ENCODE data around the gene C10orf95.
"Not testable (repeated sequence)": the region's sequence is repeated elsewhere in the genome, so short reads cannot be mapped to it uniquely, and the experiment has no call there.

Gene C10orf95

DNA sequence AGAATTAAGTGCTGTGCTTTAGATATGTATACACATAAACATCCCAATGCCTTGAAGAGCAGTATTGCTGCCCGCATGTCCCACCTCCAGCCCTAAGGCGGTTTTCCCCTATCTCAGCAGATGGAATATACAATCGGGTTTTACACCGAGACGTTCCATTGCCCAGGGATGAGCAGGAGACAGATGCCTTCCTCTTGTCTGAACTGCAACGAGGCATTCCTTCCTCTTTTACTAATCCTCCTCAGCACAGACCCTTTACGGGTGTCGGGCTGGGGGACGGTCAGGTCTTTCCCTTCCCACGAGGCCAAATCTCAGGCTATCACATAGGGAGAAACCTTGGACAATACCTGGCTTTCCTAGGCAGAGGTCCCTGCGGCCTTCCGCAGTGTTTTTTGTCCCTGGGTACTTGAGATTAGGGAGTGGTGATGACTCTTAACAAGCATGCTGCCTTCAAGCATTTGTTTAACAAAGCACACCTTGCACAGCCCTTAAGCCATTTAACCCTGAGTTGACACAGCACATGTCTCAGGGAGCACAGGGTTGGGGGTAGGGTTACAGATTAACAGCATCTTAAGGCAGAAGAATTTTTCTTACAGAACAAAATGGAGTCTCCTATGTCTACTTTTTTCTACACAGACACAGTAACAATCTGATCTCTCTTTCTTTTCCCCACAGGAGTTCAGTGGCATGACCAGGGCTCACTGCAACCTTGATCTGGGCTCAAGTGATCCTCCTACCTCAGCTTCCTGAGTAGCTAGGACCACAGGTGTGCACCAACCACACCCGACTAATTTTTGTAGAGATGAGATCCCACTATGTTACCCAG is 3.5 kb upstream of the C10orf95 start:
- not testable (repeated sequence) for H3K27me3 Mint-ChIP-seq, H3K4me3 Mint-ChIP-seq, H3K36me3 Mint-ChIP-seq, H3K9me3 Mint-ChIP-seq, H3K27ac Mint-ChIP-seq
- peaks cover 17% of the 10 kb centered on the region for H3K4me1 Mint-ChIP-seq

DNA sequence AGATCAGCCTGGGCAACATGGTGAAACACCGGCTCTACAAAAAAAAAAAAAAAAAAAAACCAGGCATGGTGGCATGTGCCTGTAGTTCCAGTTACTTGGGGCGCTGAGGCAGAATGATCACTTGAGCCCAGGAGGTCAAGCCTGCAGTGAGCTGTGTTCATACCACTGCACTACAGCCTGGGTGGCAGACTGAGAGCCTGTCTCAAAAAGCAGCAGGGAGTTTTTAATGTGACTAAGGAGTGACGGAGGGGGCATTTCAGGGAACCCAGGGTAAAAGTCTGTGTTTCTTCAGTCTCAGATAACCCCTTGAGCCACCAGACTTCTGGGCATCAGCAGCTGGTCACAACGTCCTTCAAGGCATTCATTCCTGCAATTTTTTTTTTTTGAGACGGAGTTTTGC is 2.2 kb upstream of the C10orf95 start:
- Mint-ChIP-seq H3K9me3 (no peaks in the 10 kb centered on the region), H3K27me3 (no peaks in the 10 kb centered on the region), H3K27ac (peak overlapping the region; percentile 93), H3K4me3 (no peak overlapping the region), H3K36me3 (peaks cover 4% of the 10 kb centered on the region), H3K4me1 (peaks cover 24% of the 10 kb centered on the region)

GRCh38 chr10:102452672-102453340 is 1.5 kb upstream of the C10orf95 start:
- Mint-ChIP-seq H3K36me3 (peaks cover 4% of the 10 kb centered on the region), H3K4me3 (peak overlapping the region; percentile 69), H3K27ac (peak overlapping the region; percentile 93), H3K9me3 (no peaks in the 10 kb centered on the region), H3K4me1 (peaks cover 24% of the 10 kb centered on the region), H3K27me3 (no peaks in the 10 kb centered on the region)

GRCh38 chr10:102450374-102451104 is 804 bp downstream of the C10orf95 start:
- Mint-ChIP-seq H3K4me1 (peaks cover 27% of the 10 kb centered on the region), H3K4me3 (peak overlapping the region; percentile 94), H3K36me3 (peaks cover 4% of the 10 kb centered on the region), H3K9me3 (no peaks in the 10 kb centered on the region), H3K27me3 (no peaks in the 10 kb centered on the region), H3K27ac (peak overlapping the region; percentile 96)

DNA sequence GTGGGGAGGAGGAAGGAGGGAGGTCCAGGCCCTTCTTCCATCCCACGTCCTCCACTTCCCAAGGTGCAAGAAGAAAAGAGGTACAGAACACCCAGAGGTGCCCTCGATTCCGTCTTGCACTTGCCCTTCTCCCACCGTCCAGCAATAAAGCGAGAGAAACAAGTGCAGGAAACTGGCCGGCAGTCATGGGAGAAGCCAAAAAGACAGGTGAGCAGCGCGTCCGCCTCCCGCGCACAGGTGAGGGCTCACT is 1.3 kb downstream of the C10orf95 start:
- peaks cover 27% of the 10 kb centered on the region for H3K4me1 Mint-ChIP-seq
- H3K4me3 Mint-ChIP-seq = peak overlapping the region; percentile 89
- H3K9me3 Mint-ChIP-seq = no peaks in the 10 kb centered on the region
- peak overlapping the region; percentile 96 for H3K27ac Mint-ChIP-seq
- H3K27me3 Mint-ChIP-seq = no peaks in the 10 kb centered on the region
- peaks cover 4% of the 10 kb centered on the region for H3K36me3 Mint-ChIP-seq

DNA sequence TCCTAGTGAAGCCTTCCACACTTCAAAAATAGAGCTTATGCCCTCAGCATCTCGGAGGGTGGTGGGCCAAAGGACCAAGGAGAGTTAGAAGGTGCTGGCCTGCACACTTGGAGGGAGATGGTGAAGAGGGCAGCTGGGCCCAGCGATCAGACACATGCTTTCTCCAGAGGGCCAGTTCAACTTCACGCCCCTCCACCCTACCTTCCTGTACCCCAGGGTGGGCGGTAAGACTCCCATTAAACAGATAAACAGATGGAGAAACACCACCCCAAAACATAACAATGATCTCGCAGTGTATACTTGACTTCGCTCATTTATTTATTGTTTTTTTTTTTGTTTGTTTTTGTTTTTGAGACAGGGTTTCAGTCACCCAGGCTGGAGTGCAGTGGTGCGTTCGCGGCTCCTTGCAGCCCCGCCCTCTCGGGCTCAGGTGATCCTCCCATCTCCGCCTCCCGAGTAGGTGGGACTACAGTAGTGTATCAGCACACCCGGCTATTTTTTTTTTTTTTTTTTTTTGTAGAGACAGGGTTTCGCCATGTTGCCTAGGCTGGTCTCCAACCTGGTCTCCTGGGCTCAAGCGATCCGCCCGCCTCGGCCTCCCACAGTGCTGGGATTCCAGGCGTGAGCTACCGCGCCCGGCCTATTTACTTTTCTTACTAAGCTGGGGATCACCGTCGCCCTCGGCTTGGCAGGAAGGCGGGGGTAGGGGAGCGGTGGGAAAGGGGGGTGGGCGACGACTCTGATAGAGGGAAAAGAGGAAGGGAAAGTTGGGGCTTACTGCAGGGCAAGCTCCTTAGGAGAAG is 1.8 kb downstream of the C10orf95 start:
- peak overlapping the region; percentile 89 for H3K4me3 Mint-ChIP-seq
- no peaks in the 10 kb centered on the region for H3K27me3 Mint-ChIP-seq
- H3K4me1 Mint-ChIP-seq = peaks cover 27% of the 10 kb centered on the region
- H3K36me3 Mint-ChIP-seq = peaks cover 4% of the 10 kb centered on the region
- peak overlapping the region; percentile 96 for H3K27ac Mint-ChIP-seq
- H3K9me3 Mint-ChIP-seq = no peaks in the 10 kb centered on the region

DNA sequence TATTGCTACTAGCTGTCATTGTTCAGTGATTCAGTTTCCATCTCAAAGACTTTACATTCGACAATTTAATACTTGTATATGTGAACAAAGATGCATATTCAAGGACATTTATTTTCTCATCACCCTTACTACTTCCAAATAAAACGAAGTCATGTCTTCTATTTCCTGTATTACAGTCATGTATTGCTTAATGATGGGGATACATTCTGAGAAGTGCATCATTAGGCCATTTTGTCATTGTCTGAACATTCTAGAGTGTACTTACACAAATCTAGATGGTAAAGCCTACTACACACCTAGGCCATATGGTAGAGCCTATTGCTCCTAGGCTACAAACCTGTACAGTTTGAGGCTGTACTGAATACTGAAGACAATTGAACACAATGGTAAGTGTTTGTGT is 6.5 kb downstream of the C10orf95 start:
- Mint-ChIP-seq H3K36me3 (no peaks in the 10 kb centered on the region), H3K27me3 (no peaks in the 10 kb centered on the region), H3K4me1 (peaks cover 14% of the 10 kb centered on the region), H3K9me3 (no peaks in the 10 kb centered on the region), H3K27ac (no peak overlapping the region), H3K4me3 (no peak overlapping the region)

- no peaks in the 10 kb centered on the region for H3K9me3 Mint-ChIP-seq
- H3K4me3 Mint-ChIP-seq = no peak overlapping the region
- no peaks in the 10 kb centered on the region for H3K36me3 Mint-ChIP-seq
- H3K4me1 Mint-ChIP-seq = peaks cover 49% of the 10 kb centered on the region
- peak overlapping the region; percentile 4 for H3K27ac Mint-ChIP-seq
- no peaks in the 10 kb centered on the region for H3K27me3 Mint-ChIP-seq
Observed at GRCh38 chr10:102438374-102438773, 13.0 kb downstream of the C10orf95 start.

DNA sequence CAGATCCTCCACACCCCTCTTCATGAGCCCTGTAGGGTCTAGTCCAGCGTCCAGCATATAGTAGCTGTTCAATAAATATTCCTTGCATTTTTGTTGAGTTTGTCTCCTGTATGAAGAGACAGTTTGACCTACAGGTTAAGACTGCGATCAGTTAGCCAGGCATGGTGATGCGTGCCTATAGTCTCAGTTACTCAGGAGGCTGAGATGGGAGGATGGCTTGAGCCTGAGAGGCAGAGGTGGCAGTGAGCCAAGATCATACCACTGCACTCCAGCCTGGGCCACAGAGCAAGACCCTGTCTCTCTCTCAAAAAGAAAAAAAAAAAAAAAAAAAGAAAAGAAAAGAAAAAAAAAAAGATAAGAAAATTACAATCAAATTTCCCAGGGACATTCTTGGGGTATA is 13.8 kb downstream of the C10orf95 start:
- Mint-ChIP-seq H3K4me3 (peak overlapping the region; percentile 67), H3K36me3 (no peaks in the 10 kb centered on the region), H3K4me1 (peaks cover 58% of the 10 kb centered on the region), H3K9me3 (no peaks in the 10 kb centered on the region), H3K27ac (no peak overlapping the region), H3K27me3 (no peaks in the 10 kb centered on the region)

DNA sequence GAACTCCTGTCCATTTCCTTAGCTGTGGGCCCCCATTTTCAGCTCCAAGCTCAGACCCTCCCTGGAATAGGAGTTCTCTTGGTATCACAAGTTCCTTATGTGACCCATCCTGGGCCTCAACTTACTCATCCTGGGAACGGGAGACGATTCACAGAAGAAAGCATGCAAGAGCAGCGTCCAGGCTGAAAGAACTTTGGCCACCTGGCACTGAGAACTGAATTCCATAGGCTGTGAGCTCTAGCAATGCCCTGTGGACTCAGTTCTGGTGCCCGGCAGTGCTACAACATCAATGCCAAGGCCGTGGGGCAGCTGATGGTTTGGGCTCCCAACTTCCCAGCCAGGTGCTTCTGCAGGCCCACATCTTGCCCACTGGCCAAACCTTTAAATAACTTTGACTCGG is 15.0 kb downstream of the C10orf95 start:
- H3K36me3 Mint-ChIP-seq = no peaks in the 10 kb centered on the region
- no peaks in the 10 kb centered on the region for H3K9me3 Mint-ChIP-seq
- peaks cover 64% of the 10 kb centered on the region for H3K4me1 Mint-ChIP-seq
- peak overlapping the region; percentile 90 for H3K4me3 Mint-ChIP-seq
- peak overlapping the region; percentile 96 for H3K27ac Mint-ChIP-seq
- H3K27me3 Mint-ChIP-seq = no peaks in the 10 kb centered on the region

DNA sequence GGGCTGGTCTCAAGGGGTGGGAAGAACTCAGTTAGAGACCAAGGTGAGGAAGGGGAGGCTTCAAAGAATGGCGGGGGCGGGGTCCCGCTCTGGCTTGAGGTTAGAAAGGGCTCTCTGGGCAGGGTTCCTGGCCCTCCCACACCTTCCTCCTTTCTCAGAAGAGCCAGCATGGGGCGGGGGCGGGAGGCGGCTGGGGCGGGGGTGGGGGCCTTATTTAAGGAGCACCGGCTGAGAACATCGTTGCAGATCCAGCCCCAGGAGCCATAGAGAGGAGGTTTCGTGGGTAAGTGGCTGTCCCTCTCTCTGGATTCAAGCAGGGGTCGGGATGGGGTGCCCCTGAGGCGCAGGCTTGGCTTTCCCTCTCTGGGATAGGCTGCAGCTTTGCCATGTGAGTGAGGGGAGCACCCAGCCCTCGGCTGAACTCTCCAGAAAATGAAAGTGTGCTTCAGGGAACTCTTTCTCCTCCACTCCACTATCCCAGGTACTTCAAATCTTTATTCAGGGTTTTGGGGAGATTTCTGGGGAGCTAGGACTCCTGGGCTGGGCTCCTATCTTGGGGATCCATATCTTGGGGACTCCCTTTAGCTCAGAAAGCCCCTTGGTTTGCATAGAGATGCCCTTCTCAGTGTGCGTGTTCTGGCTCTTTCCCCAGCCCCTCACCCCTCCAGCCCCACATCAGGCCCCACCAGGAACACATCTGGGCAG is 15.7 kb downstream of the C10orf95 start:
- Mint-ChIP-seq H3K36me3 (no peaks in the 10 kb centered on the region), H3K4me3 (peak overlapping the region; percentile 90), H3K27ac (peak overlapping the region; percentile 91), H3K4me1 (peaks cover 62% of the 10 kb centered on the region), H3K9me3 (no peaks in the 10 kb centered on the region), H3K27me3 (no peaks in the 10 kb centered on the region)

DNA sequence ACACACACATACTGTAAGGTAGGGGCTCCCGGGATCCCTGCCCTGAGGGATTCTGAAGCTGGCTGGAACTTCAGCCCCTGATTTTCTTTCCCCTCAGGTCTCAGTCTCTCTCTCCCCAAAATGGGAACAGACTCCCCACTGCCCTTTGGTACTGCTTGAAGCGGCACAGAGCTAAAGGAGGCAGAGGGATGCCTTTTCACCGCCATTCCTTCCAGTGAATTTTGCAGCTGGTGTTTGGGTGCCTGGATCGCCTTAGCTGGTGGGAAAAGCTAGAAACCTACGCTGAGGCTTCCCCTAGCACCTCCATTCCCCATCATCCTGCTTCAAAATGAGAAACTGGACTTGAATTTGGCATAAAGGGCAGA is 16.2 kb downstream of the C10orf95 start:
- Mint-ChIP-seq H3K4me1 (peaks cover 60% of the 10 kb centered on the region), H3K4me3 (peak overlapping the region; percentile 90), H3K9me3 (no peaks in the 10 kb centered on the region), H3K27me3 (no peaks in the 10 kb centered on the region), H3K27ac (peak overlapping the region; percentile 91), H3K36me3 (no peaks in the 10 kb centered on the region)

GRCh38 chr10:102434394-102435132 is 16.8 kb downstream of the C10orf95 start:
- Mint-ChIP-seq H3K4me3 (peak overlapping the region; percentile 90), H3K36me3 (no peaks in the 10 kb centered on the region), H3K4me1 (peaks cover 60% of the 10 kb centered on the region), H3K27ac (peak overlapping the region; percentile 31), H3K27me3 (no peaks in the 10 kb centered on the region), H3K9me3 (no peaks in the 10 kb centered on the region)

- H3K27me3 Mint-ChIP-seq = no peaks in the 10 kb centered on the region
- no peaks in the 10 kb centered on the region for H3K36me3 Mint-ChIP-seq
- no peaks in the 10 kb centered on the region for H3K9me3 Mint-ChIP-seq
- H3K27ac Mint-ChIP-seq = peak overlapping the region; percentile 97
- peaks cover 60% of the 10 kb centered on the region for H3K4me1 Mint-ChIP-seq
- peak overlapping the region; percentile 94 for H3K4me3 Mint-ChIP-seq
Observed at GRCh38 chr10:102433619-102434046, 17.7 kb downstream of the C10orf95 start.
